GM12872 (cell line): Measurements from ENCODE around the gene ETV6.

Experiments used
- TF ChIP-seq, protein P1 (sequence below): IDR thresholded peaks from 3 replicates; pipeline ENCODE4 v1.5.1; 2011; ENCODE audit warnings: low read depth, mild to moderate bottlenecking, low read length, moderate library complexity; ENCODE audit not compliant: insufficient read depth

The ETV6 gene

DNA sequence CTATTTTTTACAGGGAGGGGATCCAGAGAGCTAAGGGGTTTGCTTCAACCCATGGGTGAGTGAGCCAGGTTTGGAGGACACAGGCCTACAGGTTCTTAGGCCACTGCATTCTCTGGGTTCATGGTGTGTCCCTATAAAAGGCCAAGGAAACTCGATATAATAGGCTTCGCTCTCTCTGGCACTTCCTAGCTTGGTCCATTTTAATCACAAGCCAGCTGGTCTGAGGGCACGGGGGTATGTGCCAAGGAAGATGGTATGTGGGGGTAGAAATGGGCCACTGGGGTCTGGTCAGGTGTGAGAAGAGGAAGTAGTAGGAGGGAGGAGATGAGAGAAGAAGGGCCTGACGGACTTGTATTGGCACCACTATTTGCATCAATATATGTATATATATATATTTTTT, 4.9 kb downstream of the ETV6 start:
- TF ChIP-seq, protein P1, sequence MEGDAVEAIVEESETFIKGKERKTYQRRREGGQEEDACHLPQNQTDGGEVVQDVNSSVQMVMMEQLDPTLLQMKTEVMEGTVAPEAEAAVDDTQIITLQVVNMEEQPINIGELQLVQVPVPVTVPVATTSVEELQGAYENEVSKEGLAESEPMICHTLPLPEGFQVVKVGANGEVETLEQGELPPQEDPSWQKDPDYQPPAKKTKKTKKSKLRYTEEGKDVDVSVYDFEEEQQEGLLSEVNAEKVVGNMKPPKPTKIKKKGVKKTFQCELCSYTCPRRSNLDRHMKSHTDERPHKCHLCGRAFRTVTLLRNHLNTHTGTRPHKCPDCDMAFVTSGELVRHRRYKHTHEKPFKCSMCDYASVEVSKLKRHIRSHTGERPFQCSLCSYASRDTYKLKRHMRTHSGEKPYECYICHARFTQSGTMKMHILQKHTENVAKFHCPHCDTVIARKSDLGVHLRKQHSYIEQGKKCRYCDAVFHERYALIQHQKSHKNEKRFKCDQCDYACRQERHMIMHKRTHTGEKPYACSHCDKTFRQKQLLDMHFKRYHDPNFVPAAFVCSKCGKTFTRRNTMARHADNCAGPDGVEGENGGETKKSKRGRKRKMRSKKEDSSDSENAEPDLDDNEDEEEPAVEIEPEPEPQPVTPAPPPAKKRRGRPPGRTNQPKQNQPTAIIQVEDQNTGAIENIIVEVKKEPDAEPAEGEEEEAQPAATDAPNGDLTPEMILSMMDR, result no peak

GRCh38 chr12:11654802-11655201, 5.3 kb downstream of the ETV6 start:
- TF ChIP-seq, protein P1, result no peak

DNA sequence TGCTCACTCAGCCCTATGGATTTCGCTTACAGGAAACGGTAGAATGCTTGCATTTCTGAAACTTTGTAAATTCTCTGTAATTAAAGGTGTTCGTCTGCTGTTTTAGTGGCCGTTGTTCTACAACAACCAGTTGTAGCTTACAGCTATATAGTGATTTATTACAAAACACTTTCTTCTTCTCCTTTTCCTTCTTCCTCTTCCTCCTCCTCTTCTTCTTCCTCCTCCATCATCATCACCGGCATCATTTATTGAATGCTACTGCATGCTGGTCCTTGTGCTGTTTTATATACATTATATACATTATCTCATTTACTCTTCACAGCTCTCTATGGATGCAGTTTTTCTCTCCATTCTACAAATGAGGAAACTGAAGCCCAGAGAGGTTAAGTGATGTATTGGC, 6.4 kb downstream of the ETV6 start:
- TF ChIP-seq, protein P1, result no peak

DNA sequence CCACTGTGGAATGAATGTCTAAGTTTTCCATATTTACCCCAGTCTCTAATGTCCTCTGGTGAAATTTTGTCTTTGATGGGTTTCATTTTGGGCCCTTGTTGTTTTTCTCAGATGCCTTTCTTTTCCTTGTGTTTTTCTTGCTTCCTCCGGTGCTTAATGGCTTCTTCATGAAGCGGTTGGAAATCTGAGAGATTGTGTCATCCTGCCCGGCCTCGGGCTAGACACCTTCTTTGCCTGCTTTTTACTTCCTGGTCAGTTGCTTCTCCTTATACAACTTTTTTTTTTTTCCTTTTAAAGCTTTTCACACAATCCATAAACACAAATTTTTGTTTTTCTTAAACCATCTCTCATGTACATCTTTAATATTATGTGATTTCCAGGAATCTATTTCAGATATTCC, 7.1 kb downstream of the ETV6 start:
- TF ChIP-seq, protein P1, result no peak

GRCh38 chr12:11657511-11657910, 8.0 kb downstream of the ETV6 start:
- TF ChIP-seq, protein P1, result no peak

GRCh38 chr12:11658791-11659190, 9.3 kb downstream of the ETV6 start:
- TF ChIP-seq, protein P1, result no peak

DNA sequence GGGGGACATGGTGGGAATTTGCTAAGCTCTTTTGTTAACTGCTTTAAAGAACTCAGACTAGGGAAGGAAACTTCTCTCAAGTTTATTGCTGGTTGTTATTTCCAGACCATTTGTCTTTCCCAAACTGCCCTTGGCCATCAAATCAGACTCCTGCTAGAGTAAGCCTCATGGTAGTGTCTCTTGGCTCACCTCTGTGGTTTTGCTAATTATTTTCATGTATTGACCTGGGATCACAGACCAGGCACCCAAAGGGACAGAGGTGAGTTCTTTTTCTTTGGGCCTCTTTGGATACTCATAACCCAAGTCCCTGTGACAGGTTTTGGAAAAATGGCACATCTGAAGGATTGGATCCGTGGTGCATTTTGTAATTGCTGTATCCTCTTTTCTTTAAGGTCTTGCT, 11.2 kb downstream of the ETV6 start:
- TF ChIP-seq, protein P1, result no peak
